Activated B cell treated with CpG ODN at 0.5 μM for 24 hours (primary cell): Measurements from ENCODE around the gene UTS2R. TPM values are rescaled to one million over a fixed set of nuclear protein-coding genes. Genes with fewer than 3 reads are reported as not detected.
"Not testable (repeated sequence)": the region's sequence is repeated elsewhere in the genome, so short reads cannot be mapped to it uniquely, and the experiment has no call there.

ENCODE experiments used
- ATAC-seq: fragments of 200-7000 bp; cut with Tn5 transposase; one replicate; pipeline ENCODE4 v1.10.0; 2021; ENCODE audit warnings: low read depth, mild to moderate bottlenecking, moderate library complexity
- CTCF ChIA-PET: fragments of 350-600 bp; sonication (Branson Sonifier 250); formaldehyde crosslinking; loops from one replicate; lab custom pipeline; 2021; ENCODE audit warnings: antibody characterized with exemption; lab: Charles Lee
- POLR2A ChIA-PET: fragments of 350-600 bp; sonication (Branson Sonifier 250); formaldehyde crosslinking; loops from one replicate; lab custom pipeline; 2021; ENCODE audit warnings: antibody characterized with exemption; lab: Charles Lee
- DNase-seq: peaks from one replicate; pipeline ENCODE4 v3.0.0; 2022
- H3K27ac Mint-ChIP-seq: one replicate; pipeline ENCODE4 v1.8.0; 2020; ENCODE audit warnings: mixed read lengths
- H3K27me3 Mint-ChIP-seq: one replicate; pipeline ENCODE4 v1.8.0; 2021; ENCODE audit warnings: mixed read lengths
- H3K36me3 Mint-ChIP-seq: one replicate; pipeline ENCODE4 v1.8.0; 2021; ENCODE audit warnings: low read depth, mixed read lengths
- H3K4me1 Mint-ChIP-seq: one replicate; pipeline ENCODE4 v1.8.0; 2021; ENCODE audit warnings: mixed read lengths
- H3K4me3 Mint-ChIP-seq: one replicate; pipeline ENCODE4 v1.8.0; 2020; ENCODE audit warnings: mild to moderate bottlenecking, mixed read lengths
- H3K9me3 Mint-ChIP-seq: one replicate; pipeline ENCODE4 v1.8.0; 2020; ENCODE audit warnings: mixed read lengths
- intact Hi-C: fragments of 100-400 bp; cut with micrococcal nuclease; formaldehyde crosslinking; loops from one replicate; pipeline ENCODE4 v1.15.1; 2024
- total RNA-seq: library from RNA; stranded (reverse); gene quantifications from 2 replicates; pipeline ENCODE4 v1.2.3, GENCODE V29; 2022
- TF ChIP-seq, protein P1 (sequence below): fragments of 200-600 bp; IDR thresholded peaks from one replicate; pipeline ENCODE4 v1.8.0; 2022; ENCODE audit warnings: antibody characterized with exemption, mild to moderate bottlenecking

Gene UTS2R
- total RNA-seq, 1 donor from 2014 or later, result not detected

DNA sequence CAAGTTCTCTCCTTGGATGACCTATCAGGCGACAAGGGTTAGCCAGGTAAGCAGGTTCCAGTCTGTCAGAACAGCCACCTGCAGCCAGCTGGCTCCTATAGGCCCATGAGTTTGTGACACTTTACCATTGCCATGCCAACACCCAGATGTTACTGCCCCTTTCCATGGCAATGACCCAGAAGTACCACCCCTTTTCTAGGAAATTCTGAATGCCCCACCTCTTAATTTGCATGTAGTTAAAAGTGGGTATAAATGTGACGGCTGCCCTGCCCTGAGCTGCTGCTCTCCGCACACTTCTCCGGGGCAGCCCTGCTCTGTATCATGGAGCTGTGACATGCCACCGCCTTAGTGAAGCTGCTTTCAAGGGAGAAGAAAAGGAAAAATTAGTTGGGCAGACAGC is 28.0 kb upstream of the UTS2R start:
- no peaks in the 10 kb centered on the region for H3K36me3 Mint-ChIP-seq
- intact Hi-C loops, result no loop called here
- TF ChIP-seq, protein P1, sequence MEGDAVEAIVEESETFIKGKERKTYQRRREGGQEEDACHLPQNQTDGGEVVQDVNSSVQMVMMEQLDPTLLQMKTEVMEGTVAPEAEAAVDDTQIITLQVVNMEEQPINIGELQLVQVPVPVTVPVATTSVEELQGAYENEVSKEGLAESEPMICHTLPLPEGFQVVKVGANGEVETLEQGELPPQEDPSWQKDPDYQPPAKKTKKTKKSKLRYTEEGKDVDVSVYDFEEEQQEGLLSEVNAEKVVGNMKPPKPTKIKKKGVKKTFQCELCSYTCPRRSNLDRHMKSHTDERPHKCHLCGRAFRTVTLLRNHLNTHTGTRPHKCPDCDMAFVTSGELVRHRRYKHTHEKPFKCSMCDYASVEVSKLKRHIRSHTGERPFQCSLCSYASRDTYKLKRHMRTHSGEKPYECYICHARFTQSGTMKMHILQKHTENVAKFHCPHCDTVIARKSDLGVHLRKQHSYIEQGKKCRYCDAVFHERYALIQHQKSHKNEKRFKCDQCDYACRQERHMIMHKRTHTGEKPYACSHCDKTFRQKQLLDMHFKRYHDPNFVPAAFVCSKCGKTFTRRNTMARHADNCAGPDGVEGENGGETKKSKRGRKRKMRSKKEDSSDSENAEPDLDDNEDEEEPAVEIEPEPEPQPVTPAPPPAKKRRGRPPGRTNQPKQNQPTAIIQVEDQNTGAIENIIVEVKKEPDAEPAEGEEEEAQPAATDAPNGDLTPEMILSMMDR, result no peak
- no peak for ATAC-seq
- H3K9me3 Mint-ChIP-seq, result no peaks in the 10 kb centered on the region
- no peaks in the 10 kb centered on the region for H3K4me1 Mint-ChIP-seq
- CTCF ChIA-PET, result interaction anchor here (0.7 kb wide), 1 partner anchor 11 kb away, joined by 3 read pairs; no protein-coding TSS in a partner anchor
- POLR2A ChIA-PET, result interaction anchor here (0.6 to 0.7 kb wide), 2 partner anchors 116 to 294 kb away, joined by 3 to 6 read pairs; no protein-coding TSS in a partner anchor
- peaks cover 10% of the 10 kb centered on the region for H3K27me3 Mint-ChIP-seq
- DNase-seq, result no peak
- no peak overlapping the region for H3K27ac Mint-ChIP-seq
- H3K4me3 Mint-ChIP-seq, result no peak overlapping the region

GRCh38 chr17:82344175-82344907 is 27.2 kb upstream of the UTS2R start:
- no peaks in the 10 kb centered on the region for H3K4me1 Mint-ChIP-seq
- POLR2A ChIA-PET, result interaction anchor here (0.5 to 0.7 kb wide), 3 partner anchors 8 to 294 kb away, joined by 3 to 6 read pairs (median 5); no protein-coding TSS in a partner anchor
- no peak for ATAC-seq
- H3K9me3 Mint-ChIP-seq, result no peaks in the 10 kb centered on the region
- no peak overlapping the region for H3K4me3 Mint-ChIP-seq
- no peaks in the 10 kb centered on the region for H3K36me3 Mint-ChIP-seq
- CTCF ChIA-PET, result interaction anchor here (0.7 kb wide), 1 partner anchor 12 kb away, joined by 3 read pairs; no protein-coding TSS in a partner anchor
- intact Hi-C loops, result no loop called here
- H3K27ac Mint-ChIP-seq, result no peak overlapping the region
- peaks cover 10% of the 10 kb centered on the region for H3K27me3 Mint-ChIP-seq
- TF ChIP-seq, protein P1, result no peak
- no peak for DNase-seq

DNA sequence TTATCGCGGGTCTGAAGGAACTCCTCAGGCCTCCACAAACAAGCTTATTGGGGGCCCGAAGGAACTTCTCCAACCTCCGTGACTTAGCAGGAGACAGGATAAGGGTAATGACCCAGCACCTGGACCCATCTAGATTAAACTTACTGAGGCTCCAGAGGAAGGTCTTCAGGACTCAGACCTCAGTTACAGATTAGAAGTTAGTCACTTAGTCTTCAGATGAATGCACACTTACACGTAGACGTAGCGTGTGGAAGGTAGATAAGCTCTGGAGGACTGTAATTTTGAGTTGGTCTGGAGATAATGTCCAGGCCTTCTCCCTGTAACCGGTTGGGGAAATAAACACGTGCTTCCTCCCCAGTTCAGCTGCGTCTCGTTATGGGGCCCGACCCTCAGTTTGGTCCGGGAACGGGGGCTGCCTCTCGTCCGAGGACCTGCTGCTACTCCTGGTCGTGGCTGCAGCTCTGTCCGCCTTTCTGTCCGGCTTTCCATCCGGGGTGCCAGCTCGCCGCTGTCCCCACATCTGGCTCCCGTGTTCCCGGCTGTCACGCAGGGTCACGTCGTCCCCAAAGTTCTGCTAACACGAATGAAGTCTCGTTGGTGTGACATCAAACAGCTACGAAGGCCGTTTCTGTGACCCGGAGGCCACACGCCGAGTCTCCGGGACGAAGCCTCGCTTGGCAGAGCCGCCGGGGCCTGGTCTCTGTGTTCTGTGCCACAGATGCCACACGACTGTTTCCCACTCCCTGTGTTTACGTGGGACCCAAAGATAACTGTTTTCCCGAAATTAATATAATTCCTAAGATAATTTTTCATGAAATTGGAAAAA is 26.2 kb upstream of the UTS2R start:
- Mint-ChIP-seq H3K4me3 (no peak overlapping the region), H3K27me3 (peaks cover 14% of the 10 kb centered on the region), H3K36me3 (no peaks in the 10 kb centered on the region), H3K27ac (no peak overlapping the region), H3K4me1 (no peaks in the 10 kb centered on the region), H3K9me3 (no peaks in the 10 kb centered on the region)
- CTCF ChIA-PET, result no interaction called here
- POLR2A ChIA-PET, result no interaction called here
- DNase-seq (no peak), ATAC-seq (no peak)
- intact Hi-C loops, result no loop called here
- TF ChIP-seq, protein P1, result no peak

GRCh38 chr17:82346342-82347300 is 24.9 kb upstream of the UTS2R start:
- Mint-ChIP-seq H3K27me3 (peaks cover 17% of the 10 kb centered on the region), H3K36me3 (no peaks in the 10 kb centered on the region)
- no peak for ATAC-seq

GRCh38 chr17:82347994-82348393 is 23.6 kb upstream of the UTS2R start:
- H3K9me3 Mint-ChIP-seq, CTCF ChIA-PET, POLR2A ChIA-PET, H3K27ac Mint-ChIP-seq, DNase-seq, H3K36me3 Mint-ChIP-seq, H3K4me3 Mint-ChIP-seq, H3K4me1 Mint-ChIP-seq, intact Hi-C loops, ATAC-seq: not testable (repeated sequence)
- peaks cover 17% of the 10 kb centered on the region for H3K27me3 Mint-ChIP-seq

More at GRCh38 chr17:82346342-82347300, 24.9 kb upstream of the UTS2R start:
- Mint-ChIP-seq H3K9me3 (no peaks in the 10 kb centered on the region), H3K4me3 (no peak overlapping the region), H3K27ac (no peak overlapping the region), H3K4me1 (peaks cover 4% of the 10 kb centered on the region)
- POLR2A ChIA-PET, result no interaction called here
- CTCF ChIA-PET, result interaction anchor here (0.9 kb wide), 1 partner anchor 100 kb away, joined by 3 read pairs; no protein-coding TSS in a partner anchor
- TF ChIP-seq, protein P1, result no peak
- intact Hi-C loops, result no loop called here
- no peak for DNase-seq
